ELF-1 (cell line): ENCODE data around the gene S100A2.

Experiments
- DNase-seq: peaks from one replicate; pipeline ENCODE4 v3.0.0-alpha.2; 2016; ENCODE audit warnings: low read depth, low spot score

The S100A2 gene

GRCh38 chr1:153545067-153546055, 20.3 kb downstream of the S100A2 start, which contains the start of gene S100A4:
Gene S100A4, minus strand, starts transcription at chr1:153545806. Its CDS starts 1,012 bp downstream, at chr1:153544794.
- peak; percentile 96 for DNase-seq

GRCh38 chr1:153544453-153545066, 21.1 kb downstream of the S100A2 start:
- no peak for DNase-seq

- no peak for DNase-seq
Observed at GRCh38 chr1:153543736-153544135, 21.9 kb downstream of the S100A2 start.

- no peak for DNase-seq
Observed at GRCh38 chr1:153542956-153543711, 22.5 kb downstream of the S100A2 start.

- DNase-seq = no peak
Observed at GRCh38 chr1:153541641-153542590, 23.7 kb downstream of the S100A2 start.

GRCh38 chr1:153540394-153541361, 25.0 kb downstream of the S100A2 start, which contains the start of gene S100A5:
Gene S100A5, minus strand, starts transcription at chr1:153540934. Its CDS starts 743 bp downstream, at chr1:153540191.
- no peak for DNase-seq

- no peak for DNase-seq
Observed at GRCh38 chr1:153539395-153540093, 26.1 kb downstream of the S100A2 start.

- DNase-seq = peak; percentile 88
Observed at GRCh38 chr1:153538315-153538821, 27.3 kb downstream of the S100A2 start.

- DNase-seq = no peak
Observed at GRCh38 chr1:153537376-153537730, 28.3 kb downstream of the S100A2 start.

- no peak for DNase-seq
Observed at GRCh38 chr1:153536671-153537375, 28.8 kb downstream of the S100A2 start.

GRCh38 chr1:153536012-153536670, 29.5 kb downstream of the S100A2 start:
- DNase-seq = no peak

GRCh38 chr1:153535242-153536011, 30.2 kb downstream of the S100A2 start, which contains the start of gene S100A6:
Gene S100A6, minus strand, starts transcription at chr1:153535991. Its CDS starts 652 bp downstream, at chr1:153535339.
- no peak for DNase-seq

GRCh38 chr1:153534925-153535241, 30.8 kb downstream of the S100A2 start:
- DNase-seq = no peak

GRCh38 chr1:153534226-153534924, 31.3 kb downstream of the S100A2 start:
- DNase-seq = no peak

GRCh38 chr1:153533689-153534201, 31.9 kb downstream of the S100A2 start:
- no peak for DNase-seq
